GM12872 (cell line): Measurements from ENCODE around the gene ZBTB42.

ENCODE experiments used
- CTCF ChIP-seq: IDR thresholded peaks from 3 replicates; pipeline ENCODE4 v1.5.1; 2011; ENCODE audit warnings: low read depth, mild to moderate bottlenecking, low read length, moderate library complexity; ENCODE audit not compliant: insufficient read depth

ZBTB42 gene

GRCh38 chr14:104800771-104801519 is at the start of gene ZBTB42:
TSS of gene ZBTB42 (plus strand) at chr14:104801101. CDS start at chr14:104801198, 97 bp downstream.
- TF ChIP-seq CTCF = no peak

- peak; percentile 38; the same call in 1 of the 3 replicates for TF ChIP-seq CTCF
These were observed 49.1 kb upstream of the ZBTB42 start for GRCh38 chr14:104751539-104752422.

- TF ChIP-seq CTCF = no peak
These were observed 48.5 kb upstream of the ZBTB42 start for GRCh38 chr14:104752423-104752734.

GRCh38 chr14:104752735-104753527 is 48.0 kb upstream of the ZBTB42 start, which contains the start of gene SIVA1:
TSS of gene SIVA1 (plus strand) at chr14:104753147. CDS start at chr14:104753202, 55 bp downstream.
- TF ChIP-seq CTCF = no peak

- no peak for TF ChIP-seq CTCF
These were observed 47.2 kb upstream of the ZBTB42 start for GRCh38 chr14:104753528-104754212.

GRCh38 chr14:104754213-104754851 is 46.6 kb upstream of the ZBTB42 start:
- no peak for TF ChIP-seq CTCF
